ENCODE data around the gene SETDB2. TPM values are rescaled to one million over a fixed set of nuclear protein-coding genes. Genes with fewer than 3 reads are reported as not detected.

The SETDB2 gene
- total and polyA plus RNA-seq, 2 of the 13 experiments (the other 11 are each of a cell fraction or from before 2014, with no cell fraction given) = 8.1 to 8.7 TPM

- TF ChIP-seq SIN3B (IDR thresholded peaks at IDR 0.05; ENCODE audit: low read length) = 0 out of 2 replicates have a peak, but pooled peaks have one; percentile 28
- TF ChIP-seq ZNF143 (CRISPR knock-in tag; IDR thresholded peaks at IDR 0.05) = peak; percentile 82
- TF ChIP-seq ZNF337 (CRISPR knock-in tag; IDR thresholded peaks at IDR 0.05; ENCODE audit: borderline replicate concordance, low read depth) = peak; percentile 43; the same call in 1 of the 2 replicates
- peak; percentile 96 for TF ChIP-seq GABPB1 (CRISPR knock-in tag; IDR thresholded peaks at IDR 0.05)
- peak; percentile 10; the same call in 1 of the 2 replicates for TF ChIP-seq ZNF580 (CRISPR knock-in tag; IDR thresholded peaks at IDR 0.05; ENCODE audit: borderline replicate concordance, low read depth)
- TF ChIP-seq CBX5 (CRISPR knock-in tag; IDR thresholded peaks at IDR 0.05; ENCODE audit: borderline replicate concordance) = 0 out of 2 replicates have a peak, but pooled peaks have one; percentile 34
- 0 out of 4 replicates have a peak, but pooled peaks of 1 of the 2 experiments have one; percentile 17 for TF ChIP-seq EP300 (IDR thresholded peaks at IDR 0.05; ENCODE audit: low read depth in 2 of 2, low read length in 2 of 2)
- TF ChIP-seq EP300 (CRISPR knock-in tag; IDR thresholded peaks at IDR 0.05; ENCODE audit: borderline replicate concordance) = no peak
- peak; percentile 85; the same call in 1 of the 2 replicates for TF ChIP-seq TAF1 (CRISPR knock-in tag; IDR thresholded peaks at IDR 0.05)
- TF ChIP-seq ZNF747 (CRISPR knock-in tag; IDR thresholded peaks at IDR 0.05; ENCODE audit: borderline replicate concordance) = peak; percentile 73; the same call in 1 of the 2 replicates
- no peak; the same call in 1 of the 2 replicates for TF ChIP-seq ELF3 (CRISPR knock-in tag; IDR thresholded peaks at IDR 0.05)
- no peak for TF ChIP-seq ZNF570 (CRISPR knock-in tag; IDR thresholded peaks at IDR 0.05; ENCODE audit: borderline replicate concordance)
- TF ChIP-seq RFX5 (IDR thresholded peaks at IDR 0.05; ENCODE audit: low read depth, low read length) = peak; percentile 35; the same call in 1 of the 2 replicates
- 0 out of 2 replicates have a peak, but pooled peaks have one; percentile 39 for TF ChIP-seq FOXO1 (CRISPR knock-in tag; IDR thresholded peaks at IDR 0.05)
- peak; percentile 85 for TF ChIP-seq MEF2D (CRISPR knock-in tag; IDR thresholded peaks at IDR 0.05)
- TF ChIP-seq HOXA3 (CRISPR knock-in tag; IDR thresholded peaks at IDR 0.05) = peak; percentile 92
- TF ChIP-seq RCOR2 (CRISPR knock-in tag; IDR thresholded peaks at IDR 0.05) = no peak
- no peak; the same call in 1 of the 2 replicates for TF ChIP-seq ZNF609 (CRISPR knock-in tag; IDR thresholded peaks at IDR 0.05; ENCODE audit: borderline replicate concordance)
- no peak for TF ChIP-seq TCF7L2 (IDR thresholded peaks at IDR 0.05; ENCODE audit: low read depth, low read length)
- TF ChIP-seq ZSCAN25 (CRISPR knock-in tag; IDR thresholded peaks at IDR 0.05) = 0 out of 2 replicates have a peak, but pooled peaks have one; percentile 28
- TF ChIP-seq RNF2 (conservative IDR thresholded peaks at IDR 0.05; ENCODE audit: low read depth) = no peak
- TF ChIP-seq MYC (CRISPR knock-in tag; IDR thresholded peaks at IDR 0.05; ENCODE audit: borderline replicate concordance) = no peak; the same call in 1 of the 2 replicates
- TF ChIP-seq RBFOX2 (IDR thresholded peaks at IDR 0.05; ENCODE audit: low read depth, low read length) = peak; percentile 88
- no peak for TF ChIP-seq SNAPC5 (CRISPR knock-in tag; IDR thresholded peaks at IDR 0.05; ENCODE audit: borderline replicate concordance)
These were observed at the start of gene SETDB2, which contains the start of gene CAB39L (continued) for GRCh38 chr13:49443704-49444523.
